ENCODE data around the gene AQP7. TPM values are rescaled to one million over a fixed set of nuclear protein-coding genes. Genes with fewer than 3 reads are reported as not detected.

The AQP7 gene
- total RNA-seq, 1 donor from 2014 or later: not detected

GRCh38 chr9:33436445-33436844, 34.1 kb upstream of the AQP7 start:
- TF ChIP-seq CTCF (IDR thresholded peaks at IDR 0.05; ENCODE audit: insufficient read depth, low read length, poor library complexity, severe bottlenecking): no peak
- H3K27me3 ChIP-seq (ENCODE audit: control insufficient read depth, insufficient read depth, low read length): peaks cover 12% of the 10 kb centered on the region
- no peak for DNase-seq (ENCODE audit: low read depth)

DNA sequence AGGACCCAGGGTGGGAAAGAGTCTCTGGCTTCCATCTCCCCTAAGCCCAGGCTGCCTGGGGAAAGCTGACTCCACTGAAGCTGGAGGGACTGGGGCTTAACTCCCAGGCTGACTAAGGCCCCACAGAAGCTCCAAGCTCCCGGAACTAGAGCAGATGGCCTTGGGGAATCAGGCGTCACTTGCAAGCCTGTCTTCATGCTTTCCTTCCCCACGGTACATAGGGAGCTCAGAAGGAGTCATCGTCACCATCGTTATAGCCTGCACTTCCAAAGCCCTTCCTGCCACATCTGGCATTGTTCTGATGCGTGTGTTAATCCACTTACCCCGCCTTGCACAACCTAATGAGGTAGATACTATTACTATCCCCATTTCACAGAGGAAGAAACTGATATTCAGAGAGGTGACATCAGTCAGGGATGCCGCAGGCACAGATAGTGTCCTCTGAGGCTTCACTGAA, 33.5 kb upstream of the AQP7 start:
- Histone ChIP-seq H3K4me3 (ENCODE audit: low read depth, low read length) (no peak overlapping the region), H3K36me3 (ENCODE audit: control insufficient read depth, insufficient read depth, low read length) (no peaks in the 10 kb centered on the region), H3K27me3 (ENCODE audit: control insufficient read depth, insufficient read depth, low read length) (peaks cover 12% of the 10 kb centered on the region)
- DNase-seq (ENCODE audit: low read depth): no peak
- TF ChIP-seq CTCF (IDR thresholded peaks at IDR 0.05; ENCODE audit: insufficient read depth, low read length, poor library complexity, severe bottlenecking): no peak

More at GRCh38 chr9:33436445-33436844, 34.1 kb upstream of the AQP7 start:
- Histone ChIP-seq H3K36me3 (ENCODE audit: control insufficient read depth, insufficient read depth, low read length) (no peaks in the 10 kb centered on the region), H3K4me3 (ENCODE audit: low read depth, low read length) (no peak overlapping the region)

GRCh38 chr9:33434317-33435105, 32.1 kb upstream of the AQP7 start:
- Histone ChIP-seq H3K27me3 (ENCODE audit: control insufficient read depth, insufficient read depth, low read length) (peaks cover 9% of the 10 kb centered on the region), H3K36me3 (ENCODE audit: control insufficient read depth, insufficient read depth, low read length) (no peaks in the 10 kb centered on the region), H3K4me3 (ENCODE audit: low read depth, low read length) (no peak overlapping the region)
- no peak for DNase-seq (ENCODE audit: low read depth)
- TF ChIP-seq CTCF (IDR thresholded peaks at IDR 0.05; ENCODE audit: insufficient read depth, low read length, poor library complexity, severe bottlenecking): no peak

GRCh38 chr9:33433871-33434270, 31.5 kb upstream of the AQP7 start:
- Histone ChIP-seq H3K27me3 (ENCODE audit: control insufficient read depth, insufficient read depth, low read length) (peaks cover 9% of the 10 kb centered on the region), H3K36me3 (ENCODE audit: control insufficient read depth, insufficient read depth, low read length) (no peaks in the 10 kb centered on the region), H3K4me3 (ENCODE audit: low read depth, low read length) (no peak overlapping the region)
- TF ChIP-seq CTCF (IDR thresholded peaks at IDR 0.05; ENCODE audit: insufficient read depth, low read length, poor library complexity, severe bottlenecking): no peak
- DNase-seq (ENCODE audit: low read depth): no peak

GRCh38 chr9:33431420-33431819, 29.1 kb upstream of the AQP7 start:
- no peak for TF ChIP-seq CTCF (IDR thresholded peaks at IDR 0.05; ENCODE audit: insufficient read depth, low read length, poor library complexity, severe bottlenecking)
- Histone ChIP-seq H3K27me3 (ENCODE audit: control insufficient read depth, insufficient read depth, low read length) (peaks cover 9% of the 10 kb centered on the region), H3K4me3 (ENCODE audit: low read depth, low read length) (no peak overlapping the region), H3K36me3 (ENCODE audit: control insufficient read depth, insufficient read depth, low read length) (no peaks in the 10 kb centered on the region)
- DNase-seq (ENCODE audit: low read depth): no peak

DNA sequence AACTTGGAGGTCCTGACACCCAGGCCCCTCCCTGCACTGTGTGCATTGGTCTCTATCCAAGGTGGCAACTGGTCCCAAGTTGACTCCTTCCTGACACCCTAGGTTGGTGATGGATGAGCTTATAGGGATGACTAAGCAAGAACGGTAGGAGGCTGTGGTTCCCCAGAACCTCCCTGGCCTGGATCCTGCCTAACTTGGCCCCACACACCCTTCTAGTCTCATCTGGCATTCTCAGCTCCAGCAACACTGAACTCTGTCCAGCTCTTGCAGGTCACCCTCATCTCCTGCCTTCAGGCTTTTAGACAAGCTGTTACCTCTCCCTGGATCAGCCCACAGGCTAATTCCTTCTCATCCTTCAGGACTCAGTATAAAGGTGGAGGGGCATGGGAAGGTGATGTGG, 28.6 kb upstream of the AQP7 start:
- Histone ChIP-seq H3K4me3 (ENCODE audit: low read depth, low read length) (no peak overlapping the region), H3K36me3 (ENCODE audit: control insufficient read depth, insufficient read depth, low read length) (no peaks in the 10 kb centered on the region), H3K27me3 (ENCODE audit: control insufficient read depth, insufficient read depth, low read length) (peaks cover 6% of the 10 kb centered on the region)
- no peak for TF ChIP-seq CTCF (IDR thresholded peaks at IDR 0.05; ENCODE audit: insufficient read depth, low read length, poor library complexity, severe bottlenecking)
- no peak for DNase-seq (ENCODE audit: low read depth)
